ENCODE data around the gene CCDC149.

Gene CCDC149
- total RNA-seq: 0.59 to 9.6 (median 4.4) reads per million in 18 experiments

GRCh38 chr4:24912252-24913118 lies at the start of gene CCDC149:
Gene CCDC149 (minus strand): TSS chr4:24913042. CDS start chr4:24912864, 178 bp downstream.
- DNase-seq: peak; percentile 40 to 44

GRCh38 chr4:24957886-24958285 lies 45.0 kb upstream of the CCDC149 start:
- DNase-seq: no peak

- no peak for DNase-seq
Observed at GRCh38 chr4:24956763-24957162, 43.9 kb upstream of the CCDC149 start.

GRCh38 chr4:24956091-24956490 lies 43.2 kb upstream of the CCDC149 start:
- DNase-seq: no peak

GRCh38 chr4:24952667-24953066 lies 39.8 kb upstream of the CCDC149 start:
- DNase-seq: no peak

- no peak for DNase-seq
Observed at GRCh38 chr4:24949970-24950369, 37.1 kb upstream of the CCDC149 start.

- DNase-seq: no peak
Observed at GRCh38 chr4:24937917-24938281, 25.1 kb upstream of the CCDC149 start.

GRCh38 chr4:24937176-24937916 lies 24.5 kb upstream of the CCDC149 start:
- no peak for DNase-seq

- peak; percentile 18 to 40 for DNase-seq
Observed at GRCh38 chr4:24935856-24936255, 23.0 kb upstream of the CCDC149 start.

GRCh38 chr4:24934311-24934710 lies 21.5 kb upstream of the CCDC149 start:
- no peak for DNase-seq

GRCh38 chr4:24933684-24934275 lies 20.9 kb upstream of the CCDC149 start:
- no peak for DNase-seq

GRCh38 chr4:24932515-24933225 lies 19.8 kb upstream of the CCDC149 start:
- no peak for DNase-seq

GRCh38 chr4:24930151-24930550 lies 17.3 kb upstream of the CCDC149 start:
- DNase-seq: peak; percentile 57 to 69

- peak; percentile 41 to 43 for DNase-seq
Observed at GRCh38 chr4:24928708-24929107, 15.9 kb upstream of the CCDC149 start.

- peak; percentile 2 to 39 for DNase-seq
Observed at GRCh38 chr4:24927049-24927448, 14.2 kb upstream of the CCDC149 start.

GRCh38 chr4:24924309-24924781 lies 11.5 kb upstream of the CCDC149 start:
- peak in 1 of 2 donors; percentile 4 for DNase-seq

GRCh38 chr4:24923550-24923949 lies 10.7 kb upstream of the CCDC149 start:
- no peak for DNase-seq

GRCh38 chr4:24923002-24923401 lies 10.2 kb upstream of the CCDC149 start:
- DNase-seq: no peak

- DNase-seq: no peak
Observed at GRCh38 chr4:24922416-24922815, 9.6 kb upstream of the CCDC149 start.

- no peak for DNase-seq
Observed at GRCh38 chr4:24921491-24921890, 8.6 kb upstream of the CCDC149 start.

GRCh38 chr4:24920008-24920407 lies 7.2 kb upstream of the CCDC149 start:
- no peak for DNase-seq

GRCh38 chr4:24917076-24917856 lies 4.4 kb upstream of the CCDC149 start:
- no peak for DNase-seq
